HepG2 (cell line): ENCODE results near the gene SYT17. TPM values are rescaled to one million over a fixed set of nuclear protein-coding genes. Genes with fewer than 3 reads are reported as not detected.

ENCODE experiments used
- ATAC-seq: fragments of 200-7000 bp; cut with Tn5 transposase; 3 replicates; pipeline ENCODE4 v1.9.1; 2020; ENCODE audit warnings: mild to moderate bottlenecking, moderate library complexity
- BruUV-seq: library from RNA; stranded (reverse); fragments of 400-500 nt; replicated peaks from 2 replicates; lab custom pipeline; 2021; lab: Mats Ljungman, UMichigan
- CTCF ChIA-PET: fragments of 300-600 bp; formaldehyde crosslinking; extraction: SDS; loops from one replicate; lab custom pipeline; 2021; ENCODE audit warnings: low total read pairs, inconsistent platforms, low intra/inter-chr PET ratio; lab: Yijun Ruan, JAX
- POLR2A ChIA-PET: fragments of 350-600 bp; sonication (Branson Sonifier 250); formaldehyde crosslinking; loops from one replicate; lab custom pipeline; 2020; ENCODE audit warnings: antibody characterized with exemption, inconsistent platforms; lab: Yijun Ruan, JAX
- DNase-seq: peaks from one replicate; pipeline ENCODE4 v3.0.0-alpha.2; 2015; ENCODE audit warnings: low spot score
- FAIRE-seq: peaks from 3 replicates; lab custom pipeline; 2011; peaks lifted over from hg19 to GRCh38; lab: Jason Lieb, UNC
- H2AFZ ChIP-seq: one replicate; pipeline ENCODE4 v1.6.1; 2011; ENCODE audit warnings: low read length, inconsistent platforms
- H3K27ac ChIP-seq: fragments of 300-600 bp; 3 replicates; pipeline ENCODE4 v1.8.0; 2011; ENCODE audit warnings: mixed run types, mild to moderate bottlenecking, mixed read lengths, low read length, inconsistent platforms; ENCODE audit not compliant: insufficient read depth; ENCODE audit errors: extremely low read length
- H3K27me3 ChIP-seq, 2 experiments: fragments of 200-600 bp in 1 of 2; 2 replicates in 1 of 2; 3 replicates in 1 of 2; pipeline versions ENCODE4 v1.6.0 to v1.8.0; 2011; ENCODE audit warnings: low read length in 2 of 2, mild to moderate bottlenecking in 2 of 2, moderate library complexity in 2 of 2, inconsistent platforms in 1 of 2; ENCODE audit not compliant: insufficient read depth in 2 of 2, control insufficient read depth in 1 of 2
- H3K36me3 ChIP-seq, 2 experiments: fragments of 200-600 bp in 1 of 2; replicated peaks in 1 of 2; 2 replicates in 1 of 2; 3 replicates in 1 of 2; pipeline versions ENCODE4 v1.5.1 to v1.8.0; 2011; ENCODE audit warnings: low read length in 2 of 2, inconsistent platforms in 1 of 2; ENCODE audit not compliant: insufficient read depth in 2 of 2, control insufficient read depth in 1 of 2
- H3K4me1 ChIP-seq: 2 replicates; pipeline ENCODE4 v1.5.1; 2012; ENCODE audit warnings: low read length, inconsistent platforms; ENCODE audit not compliant: insufficient read depth
- H3K4me2 ChIP-seq: 2 replicates; pipeline ENCODE4 v1.6.0; 2011; ENCODE audit warnings: low read depth, low read length, inconsistent platforms
- H3K4me3 ChIP-seq, 3 experiments: fragments of 200-600 bp in 1 of 3; sonication (generic), shearing (Covaris generic) in 1 of 3; replicated peaks in 1 of 3; 2 replicates each; pipeline ENCODE4 v1.5.1; 2011 to 2016; ENCODE audit warnings: low read length in 3 of 3, inconsistent platforms in 2 of 3, low read depth in 2 of 3, mild to moderate bottlenecking in 2 of 3, control low read depth in 1 of 3, mixed read lengths in 1 of 3; ENCODE audit not compliant: insufficient read depth in 1 of 3
- H3K79me2 ChIP-seq: one replicate; pipeline ENCODE4 v1.6.1; 2011; ENCODE audit warnings: low read length, inconsistent platforms; ENCODE audit not compliant: insufficient read depth
- H3K9ac ChIP-seq: 2 replicates; pipeline ENCODE4 v1.6.0; 2011; ENCODE audit warnings: mild to moderate bottlenecking, low read depth, low read length, inconsistent platforms; ENCODE audit not compliant: insufficient read depth
- H3K9me3 ChIP-seq: 2 replicates; pipeline ENCODE4 v1.5.1; 2012; ENCODE audit warnings: mild to moderate bottlenecking, low read length
- H4K20me1 ChIP-seq: 2 replicates; pipeline ENCODE4 v1.6.0; 2011; ENCODE audit warnings: inconsistent platforms, mild to moderate bottlenecking, low read length, moderate library complexity; ENCODE audit not compliant: insufficient read depth
- AHDC1 ChIP-seq: sonication (generic); formaldehyde crosslinking; IDR thresholded peaks from 2 replicates; pipeline ENCODE4 v1.5.1; 2020; ENCODE audit warnings: mild to moderate bottlenecking, missing genetic modification reagents, borderline replicate concordance
- CCDC6 ChIP-seq: sonication (generic); formaldehyde crosslinking; IDR thresholded peaks from 2 replicates; pipeline ENCODE4 v1.8.1; 2022; ENCODE audit warnings: mild to moderate bottlenecking, missing genetic modification reagents, moderate library complexity
- DDIT3 ChIP-seq: sonication (generic); formaldehyde crosslinking; IDR thresholded peaks from 2 replicates; pipeline ENCODE4 v1.4.0; 2020; ENCODE audit warnings: mild to moderate bottlenecking, missing genetic modification reagents
- MYNN ChIP-seq: sonication (generic); formaldehyde crosslinking; IDR thresholded peaks from 2 replicates; pipeline ENCODE4 v1.4.0; 2020; ENCODE audit warnings: mild to moderate bottlenecking, low read depth, missing genetic modification reagents
- NR1H2 ChIP-seq: sonication (generic); formaldehyde crosslinking; IDR thresholded peaks from 2 replicates; pipeline ENCODE4 v1.8.1; 2022; ENCODE audit warnings: low read depth, missing genetic modification reagents, borderline replicate concordance
- SP140L ChIP-seq: sonication (generic); formaldehyde crosslinking; IDR thresholded peaks from 2 replicates; pipeline ENCODE4 v1.4.0; 2020; ENCODE audit warnings: missing genetic modification reagents, borderline replicate concordance
- WGBS: methylation state at CpG from one replicate; pipeline ENCODE4 v1.1.6; 2017; ENCODE audit warnings: low lambda C conversion rate; 5-methylcytosine and 5-hydroxymethylcytosine counted together
- in situ Hi-C: cut with HindIII; loops from 2 replicates; pipeline ENCODE4 v1.10.0; 2017; ENCODE audit warnings: low pct_unique_long_range_greater_than_20kb; ENCODE audit not compliant: extremely low pct_ligation_motif_present
- intact Hi-C: fragments of 100-400 bp; cut with micrococcal nuclease; formaldehyde crosslinking; loops from one replicate; pipeline ENCODE4 v1.10.0; 2022; ENCODE audit not compliant: unreplicated experiment
- polyA plus RNA-seq, 8 experiments: library from polyadenylated mRNA; depleted of rRNA in 3 of 8; stranded (reverse) in 7 of 8; unstranded in 1 of 8; fragments of >200 nt; fragmentation: Illumina TruSeq in 4 of 8; extraction: Trizol in 4 of 8; gene quantifications; 2 replicates each; pipeline versions ENCODE4 v1.2.1 to v1.2.3, GENCODE V29; 2011 to 2016; ENCODE audit warnings: low read depth in 4 of 8, missing spikeins in 1 of 8, mixed read lengths in 1 of 8; ENCODE audit not compliant: insufficient read depth in 1 of 8
- total RNA-seq, 5 experiments: library from RNA; depleted of rRNA; stranded (reverse); fragments of >200 nt; fragmentation: Illumina TruSeq; extraction: Trizol; gene quantifications; 2 replicates each; pipeline ENCODE4 v1.2.3, GENCODE V29; 2016; ENCODE audit warnings: low read depth in 1 of 5
- TF ChIP-seq, protein P1 (sequence below): sonication (generic); formaldehyde crosslinking; IDR thresholded peaks from 2 replicates; pipeline ENCODE4 v1.5.0; 2020; ENCODE audit warnings: mild to moderate bottlenecking, missing genetic modification reagents, moderate library complexity

Gene SYT17
- total and polyA plus RNA-seq, 2 of the 13 experiments (the other 11 are each of a cell fraction or from before 2014, with no cell fraction given) = 0.44 TPM; not detected in 1

GRCh38 chr16:19242987-19243575, 75.0 kb downstream of the SYT17 start (continued):
- TF ChIP-seq AHDC1 (CRISPR knock-in tag) = no peak
- TF ChIP-seq CCDC6 (CRISPR knock-in tag) = no peak
- no peak for TF ChIP-seq NR1H2
- no peak for TF ChIP-seq MYNN (CRISPR knock-in tag)
- TF ChIP-seq SP140L = no peak

GRCh38 chr16:19245326-19245925, 77.4 kb downstream of the SYT17 start:
- Histone ChIP-seq H3K27me3 (no peaks in the 10 kb centered on the region), H3K4me2 (no peak overlapping the region), H3K36me3 (no peaks in the 10 kb centered on the region), H3K9ac (no peak overlapping the region), H3K4me3 (no peak overlapping the region), H3K79me2 (no peaks in the 10 kb centered on the region), H3K4me1 (no peaks in the 10 kb centered on the region), H3K9me3 (no peaks in the 10 kb centered on the region), H2AFZ (no peak overlapping the region), H4K20me1 (no peaks in the 10 kb centered on the region), H3K27ac (no peak overlapping the region)
- no TSS peak for BruUV-seq
- in situ Hi-C loops = no loop called here
- FAIRE-seq (no peak), ATAC-seq (0 out of 3 replicates have a peak, but pooled peaks have one; percentile 33), DNase-seq (no peak)
- intact Hi-C loops = no loop called here
- ChIA-PET POLR2A (no interaction called here), CTCF (no interaction called here)
- WGBS = 22% methylated on average over 8 of the region's 8 CpGs
- no peak for TF ChIP-seq DDIT3
- TF ChIP-seq, protein P1, sequence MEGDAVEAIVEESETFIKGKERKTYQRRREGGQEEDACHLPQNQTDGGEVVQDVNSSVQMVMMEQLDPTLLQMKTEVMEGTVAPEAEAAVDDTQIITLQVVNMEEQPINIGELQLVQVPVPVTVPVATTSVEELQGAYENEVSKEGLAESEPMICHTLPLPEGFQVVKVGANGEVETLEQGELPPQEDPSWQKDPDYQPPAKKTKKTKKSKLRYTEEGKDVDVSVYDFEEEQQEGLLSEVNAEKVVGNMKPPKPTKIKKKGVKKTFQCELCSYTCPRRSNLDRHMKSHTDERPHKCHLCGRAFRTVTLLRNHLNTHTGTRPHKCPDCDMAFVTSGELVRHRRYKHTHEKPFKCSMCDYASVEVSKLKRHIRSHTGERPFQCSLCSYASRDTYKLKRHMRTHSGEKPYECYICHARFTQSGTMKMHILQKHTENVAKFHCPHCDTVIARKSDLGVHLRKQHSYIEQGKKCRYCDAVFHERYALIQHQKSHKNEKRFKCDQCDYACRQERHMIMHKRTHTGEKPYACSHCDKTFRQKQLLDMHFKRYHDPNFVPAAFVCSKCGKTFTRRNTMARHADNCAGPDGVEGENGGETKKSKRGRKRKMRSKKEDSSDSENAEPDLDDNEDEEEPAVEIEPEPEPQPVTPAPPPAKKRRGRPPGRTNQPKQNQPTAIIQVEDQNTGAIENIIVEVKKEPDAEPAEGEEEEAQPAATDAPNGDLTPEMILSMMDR (CRISPR knock-in tag) = 0 out of 2 replicates have a peak, but pooled peaks have one; percentile 10
